ENCODE results near the gene ZNF701.

- TF ChIP-seq CTCF (IDR thresholded peaks at IDR 0.05 in 4 of 5, conservative IDR thresholded peaks at IDR 0.05 in 1 of 5) (no peak), POLR2A (IDR thresholded peaks at IDR 0.05) (no peak)
Observed at GRCh38 chr19:52621376-52621775, 51.3 kb downstream of the ZNF701 start.

All from gastrocnemius medialis (tissue), 4 donors.